Heart right ventricle (tissue), 16 donors: ENCODE results near the gene CCDC24. TPM values are rescaled to one million over a fixed set of nuclear protein-coding genes. Genes with fewer than 3 reads are reported as not detected.

Source experiments
- ATAC-seq, 8 donors: fragments of 200-7000 bp; cut with Tn5 transposase; one replicate each; pipeline ENCODE4 v1.9.1; 2020; ENCODE audit warnings: mild to moderate bottlenecking in 8 of 8, moderate library complexity in 8 of 8, moderate number of reproducible peaks in 1 of 8
- DNase-seq, 2 donors: peaks; one replicate each; pipeline ENCODE4 v3.0.0-alpha.2; 2020
- H3K27ac ChIP-seq, 10 donors: fragments of 200-600 bp; sonication (generic) in 2 of 10; one replicate each; pipeline versions ENCODE4 v1.5.0 to v1.8.0; 2020 to 2022; ENCODE audit warnings: mild to moderate bottlenecking in 3 of 10
- H3K27me3 ChIP-seq, 7 donors: fragments of 200-600 bp; one replicate each; pipeline ENCODE4 v1.8.0; 2021 to 2022; ENCODE audit warnings: mild to moderate bottlenecking in 2 of 7
- H3K36me3 ChIP-seq, 9 donors: fragments of 200-600 bp; sonication (generic) in 1 of 9; one replicate each; pipeline versions ENCODE4 v1.5.0 to v1.8.0; 2020 to 2022; ENCODE audit warnings: mild to moderate bottlenecking in 2 of 9
- H3K4me1 ChIP-seq, 9 donors: fragments of 200-600 bp; sonication (generic) in 1 of 9; one replicate each; pipeline versions ENCODE4 v1.5.0 to v1.8.0; 2020 to 2022; ENCODE audit warnings: mild to moderate bottlenecking in 4 of 9
- H3K4me3 ChIP-seq, 10 donors: fragments of 200-600 bp; sonication (generic) in 2 of 10; one replicate each; pipeline versions ENCODE4 v1.5.0 to v1.8.0; 2020 to 2022; ENCODE audit warnings: mild to moderate bottlenecking in 7 of 10, moderate library complexity in 2 of 10
- H3K9me3 ChIP-seq, 11 donors: fragments of 200-600 bp in 10 of 11; sonication (generic) in 2 of 11; one replicate each; pipeline versions ENCODE4 v1.5.0 to v1.8.0; 2013 to 2022; ENCODE audit warnings: mild to moderate bottlenecking in 2 of 11, control low read depth in 1 of 11, moderate library complexity in 1 of 11
- WGBS, 2 donors: extraction: QIAGEN DNeasy Blood & Tissue Kit; methylation state at CpG; one replicate each; pipeline ENCODE4 v1.1.7; 2013; ENCODE audit warnings: inconsistent platforms in 1 of 2; 5-methylcytosine and 5-hydroxymethylcytosine counted together
- intact Hi-C, 10 donors: fragments of 100-400 bp; cut with DNase I; formaldehyde crosslinking; loops; one replicate each; pipeline versions ENCODE4 v1.11.1 to v1.14.2; 2022
- polyA plus RNA-seq, 2 donors: library from polyadenylated mRNA; stranded (reverse); fragments of 200-250 nt; gene quantifications; one replicate each; pipeline ENCODE4 v1.2.3, GENCODE V29; 2013
- total RNA-seq, 10 donors: library from RNA; stranded (reverse); fragmentation: NEBNext Ultra II Directional in 3 of 10; extraction: Animal tissue kit (Norgen Biotek cat#: 25700) in 3 of 10; gene quantifications; one replicate each; pipeline versions ENCODE4 v1.2.1 to v1.2.4, GENCODE V29; 2021 to 2023
- TF ChIP-seq, protein P1 (sequence below), 9 donors: fragments of 200-600 bp; sonication (generic) in 2 of 9; IDR thresholded peaks; one replicate each; pipeline versions ENCODE4 v1.5.0 to v1.8.0; 2021 to 2022; ENCODE audit warnings: antibody characterized with exemption in 9 of 9, mild to moderate bottlenecking in 5 of 9, moderate library complexity in 1 of 9
- donor health status: Arrhythmogenic right ventricular cardiomyopathy.
- donor health status: ischemic (EF 13 %, LVEDD 7.1; RV severe dilation, severe dysfunction).
- donor health status: healthy with polysubstance abuse.
- donor health status: DM: no; HTN: yes; CAD: no.
- donor health status: DM: no; HTN: no; CAD: no.
- donor health status: ischemic (EF 25% LVEDD 6.9; RV normal size, moderate dysfunction).
- donor health status: ischemic (EF 25% LVEDD 5.7; RV mildly dilated, moderate dysfunction).
- donor health status: healthy.
- donor health status: DM: yes; HTN: yes; CAD: no.
- donor health status: Ischemic cardiomyopathy.
- donor health status: ischemic (EF 35%, LVEDD 5.7; RV mildly dilated, moderate dysfunction).
- donor health status: nonischemic (EF 11% LVEDD 7.7; RV severe dilation, severe dysfunction).
- donor health status: DM: yes; HTN: yes; CAD: no.
- donor health status: PGD.
- donor health status: ischemic (EF 29% LVEDD 5.4; RV normal size, mild dysfunction).
- donor health status: nonischemic (EF 23%, LVEDD 6.1; RV moderate dilation, normal function).

Gene CCDC24
- total and polyA plus RNA-seq, 12 donors = 0.55 to 3.1 (median 1.3) TPM

DNA sequence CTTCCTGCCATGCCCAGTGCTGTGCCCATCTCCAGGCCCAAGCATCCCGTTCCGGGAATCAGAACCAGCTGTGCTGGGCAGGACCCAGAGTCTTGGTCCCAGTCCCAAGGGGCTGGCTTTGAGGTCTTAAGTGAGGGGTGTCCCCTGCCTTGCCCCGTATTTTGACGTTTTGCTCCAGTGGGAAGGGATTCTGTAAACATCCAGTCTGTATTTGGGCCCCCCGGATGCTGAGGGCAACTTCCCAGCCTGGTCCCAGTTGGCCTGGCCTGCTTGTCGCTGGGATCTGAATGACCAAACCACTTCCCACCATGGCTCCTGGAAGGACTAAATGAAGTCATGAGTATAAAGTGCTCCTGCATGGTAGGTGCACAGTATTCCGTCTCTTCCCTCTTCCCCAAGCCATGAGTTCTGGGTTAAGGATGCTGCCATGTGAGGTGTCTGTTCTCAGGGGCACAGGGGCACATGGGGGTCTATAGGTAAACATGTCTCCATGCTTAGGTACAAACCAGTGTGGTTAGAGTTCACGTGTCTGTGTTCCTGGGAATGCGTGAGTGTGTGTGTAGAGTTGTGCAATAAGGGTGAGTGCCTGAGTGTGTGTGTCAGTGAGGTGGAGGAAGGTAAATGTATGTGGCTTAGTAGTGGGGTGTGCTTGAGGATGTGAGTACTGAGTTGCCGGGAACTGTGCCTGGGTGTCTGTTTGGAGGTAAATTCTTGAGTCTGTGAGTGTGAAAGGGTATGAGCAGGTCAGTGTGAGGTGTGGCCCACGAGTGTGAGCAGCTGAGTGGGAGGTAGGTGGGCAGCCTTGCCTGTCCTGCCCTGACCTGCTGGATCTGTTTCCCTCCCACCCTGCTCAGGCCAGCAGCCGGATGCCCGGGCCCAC, 10.9 kb upstream of the CCDC24 start:
- Histone ChIP-seq H3K27ac (peak overlapping the region in 6 of 10 donors; percentile 68 to 81 (median 74)), H3K27me3 (no peaks in the 10 kb centered on the region), H3K4me3 (peak overlapping the region in 9 of 10 donors; percentile 69 to 94 (median 81)), H3K9me3 (no peaks in the 10 kb centered on the region), H3K4me1 (peaks cover 7 to 48% (median 41%) of the 10 kb centered on the region in 9 donors), H3K36me3 (peaks cover 0 to 32% (median 19%) of the 10 kb centered on the region in 9 donors)
- WGBS, 2 donors = 70 to 74% methylated on average over 13 of the region's 13 CpGs
- ATAC-seq (no peak), DNase-seq (no peak)
- intact Hi-C loops = no loop called here
- TF ChIP-seq, protein P1, sequence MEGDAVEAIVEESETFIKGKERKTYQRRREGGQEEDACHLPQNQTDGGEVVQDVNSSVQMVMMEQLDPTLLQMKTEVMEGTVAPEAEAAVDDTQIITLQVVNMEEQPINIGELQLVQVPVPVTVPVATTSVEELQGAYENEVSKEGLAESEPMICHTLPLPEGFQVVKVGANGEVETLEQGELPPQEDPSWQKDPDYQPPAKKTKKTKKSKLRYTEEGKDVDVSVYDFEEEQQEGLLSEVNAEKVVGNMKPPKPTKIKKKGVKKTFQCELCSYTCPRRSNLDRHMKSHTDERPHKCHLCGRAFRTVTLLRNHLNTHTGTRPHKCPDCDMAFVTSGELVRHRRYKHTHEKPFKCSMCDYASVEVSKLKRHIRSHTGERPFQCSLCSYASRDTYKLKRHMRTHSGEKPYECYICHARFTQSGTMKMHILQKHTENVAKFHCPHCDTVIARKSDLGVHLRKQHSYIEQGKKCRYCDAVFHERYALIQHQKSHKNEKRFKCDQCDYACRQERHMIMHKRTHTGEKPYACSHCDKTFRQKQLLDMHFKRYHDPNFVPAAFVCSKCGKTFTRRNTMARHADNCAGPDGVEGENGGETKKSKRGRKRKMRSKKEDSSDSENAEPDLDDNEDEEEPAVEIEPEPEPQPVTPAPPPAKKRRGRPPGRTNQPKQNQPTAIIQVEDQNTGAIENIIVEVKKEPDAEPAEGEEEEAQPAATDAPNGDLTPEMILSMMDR (IDR thresholded peaks at IDR 0.05) = no peak

DNA sequence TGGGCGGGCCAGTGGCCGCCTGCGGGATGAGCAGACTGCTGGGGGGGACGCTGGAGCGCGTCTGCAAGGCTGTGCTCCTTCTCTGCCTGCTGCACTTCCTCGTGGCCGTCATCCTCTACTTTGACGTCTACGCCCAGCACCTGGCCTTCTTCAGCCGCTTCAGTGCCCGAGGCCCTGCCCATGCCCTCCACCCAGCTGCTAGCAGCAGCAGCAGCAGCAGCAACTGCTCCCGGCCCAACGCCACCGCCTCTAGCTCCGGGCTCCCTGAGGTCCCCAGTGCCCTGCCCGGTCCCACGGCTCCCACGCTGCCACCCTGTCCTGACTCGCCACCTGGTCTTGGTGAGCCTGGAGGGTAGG, 10.3 kb upstream of the CCDC24 start:
- ATAC-seq (no peak), DNase-seq (no peak)
- 91 to 92% methylated on average over 20 of the region's 20 CpGs for WGBS, 2 donors
- Histone ChIP-seq H3K9me3 (no peaks in the 10 kb centered on the region), H3K4me3 (no peak overlapping the region), H3K27me3 (no peaks in the 10 kb centered on the region), H3K4me1 (peaks cover 7 to 42% (median 35%) of the 10 kb centered on the region in 9 donors), H3K36me3 (peaks cover 0 to 36% (median 19%) of the 10 kb centered on the region in 9 donors), H3K27ac (no peak overlapping the region)
- intact Hi-C loops = no loop called here
- TF ChIP-seq, protein P1 (IDR thresholded peaks at IDR 0.05) = no peak

DNA sequence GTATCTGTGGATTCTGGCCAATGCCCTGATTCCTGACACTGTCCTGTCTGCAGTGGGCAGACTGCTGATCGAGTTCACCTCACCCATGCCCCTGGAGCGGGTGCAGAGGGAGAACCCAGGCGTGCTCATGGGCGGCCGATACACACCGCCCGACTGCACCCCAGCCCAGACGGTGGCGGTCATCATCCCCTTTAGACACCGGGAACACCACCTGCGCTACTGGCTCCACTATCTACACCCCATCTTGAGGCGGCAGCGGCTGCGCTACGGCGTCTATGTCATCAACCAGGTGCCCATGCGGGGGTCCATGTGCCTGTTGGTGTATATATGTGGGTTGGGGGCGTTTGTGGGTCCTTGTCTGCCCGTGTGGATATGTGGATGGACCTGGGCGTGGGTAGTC, 9.8 kb upstream of the CCDC24 start:
- no peak overlapping the region for H3K4me3 ChIP-seq
- intact Hi-C loops = no loop called here
- TF ChIP-seq, protein P1 (IDR thresholded peaks at IDR 0.05) = no peak
- no peaks in the 10 kb centered on the region for H3K27me3 ChIP-seq
- ATAC-seq (no peak), DNase-seq (no peak)
- WGBS, 2 donors = 96 to 97% methylated on average over 20 of the region's 20 CpGs
- H3K9me3 ChIP-seq = no peaks in the 10 kb centered on the region
- no peak overlapping the region for H3K27ac ChIP-seq
- H3K4me1 ChIP-seq = peaks cover 7 to 37% (median 30%) of the 10 kb centered on the region in 9 donors
- H3K36me3 ChIP-seq = peaks cover 0 to 34% (median 15%) of the 10 kb centered on the region in 9 donors

- WGBS, 2 donors = 93 to 95% methylated on average over 8 of the region's 8 CpGs
Measured at GRCh38 chr1:43982241-43982640, 9.2 kb upstream of the CCDC24 start.

More at GRCh38 chr1:43982241-43982640, 9.2 kb upstream of the CCDC24 start:
- ATAC-seq (no peak), DNase-seq (no peak)
- Histone ChIP-seq H3K9me3 (no peaks in the 10 kb centered on the region), H3K4me1 (peaks cover 7 to 31% (median 24%) of the 10 kb centered on the region in 9 donors), H3K4me3 (no peak overlapping the region), H3K36me3 (peaks cover 0 to 33% (median 9%) of the 10 kb centered on the region in 9 donors), H3K27ac (no peak overlapping the region), H3K27me3 (no peaks in the 10 kb centered on the region)
- intact Hi-C loops = no loop called here
- TF ChIP-seq, protein P1 (IDR thresholded peaks at IDR 0.05) = no peak
